ENCODE data around the gene STYX.

- no peak for TF ChIP-seq CTCF (conservative IDR thresholded peaks at IDR 0.05; ENCODE audit: low read length)
- TF ChIP-seq EZH2phosphoT487 (IDR thresholded peaks at IDR 0.05; ENCODE audit: borderline replicate concordance): no peak
Measured at GRCh38 chr14:52798826-52799225, 68.9 kb downstream of the STYX start.
